HEK293 (cell line): Measurements from ENCODE around the gene CACNA1D.

Source experiments
- CTCF ChIA-PET: fragments of 350-600 bp; formaldehyde crosslinking; extraction: SDS; loops from one replicate; lab custom pipeline; 2021; ENCODE audit warnings: antibody characterized with exemption; lab: Yijun Ruan, JAX
- POLR2A ChIA-PET: fragments of 300-600 bp; formaldehyde crosslinking; extraction: SDS; loops from one replicate; lab custom pipeline; 2020; ENCODE audit warnings: antibody characterized with exemption, inconsistent platforms; lab: Yijun Ruan, JAX
- H3K27ac ChIP-seq: fragments of 200-500 bp; sonication (Bioruptor generic); 2 replicates; pipeline ENCODE4 v1.5.1; 2014; ENCODE audit warnings: low read depth, low read length, control low read depth, inconsistent platforms; ENCODE audit errors: extremely low read depth
- H3K36me3 ChIP-seq, 2 experiments: fragments of 200-500 bp in 1 of 2; sonication (Bioruptor generic) in 1 of 2; 1 replicate in 1 of 2; 2 replicates in 1 of 2; pipeline ENCODE4 v1.5.1; 2014 to 2017; ENCODE audit warnings: inconsistent platforms in 2 of 2, low read length in 2 of 2; ENCODE audit not compliant: control insufficient read depth in 2 of 2, insufficient read depth in 1 of 2
- H3K4me1 ChIP-seq: fragments of 200-500 bp; sonication (Bioruptor generic); 2 replicates; pipeline ENCODE4 v1.5.1; 2014; ENCODE audit warnings: mild to moderate bottlenecking, low read length, inconsistent platforms; ENCODE audit not compliant: control insufficient read depth, insufficient read depth
- H3K4me3 ChIP-seq: 2 replicates; pipeline ENCODE4 v1.5.1; 2011; ENCODE audit warnings: low read depth, mild to moderate bottlenecking, control low read depth, low read length, moderate library complexity
- H3K9me3 ChIP-seq: fragments of 200-500 bp; sonication (Bioruptor generic); 2 replicates; pipeline ENCODE4 v1.5.1; 2014; ENCODE audit warnings: low read depth, low read length, inconsistent platforms; ENCODE audit not compliant: control insufficient read depth, insufficient read depth
- KLF10 ChIP-seq: fragments of 450-650 bp; IDR thresholded peaks from 2 replicates; pipeline ENCODE4 v1.5.1; 2018; ENCODE audit warnings: missing biosample characterization, mild to moderate bottlenecking, missing genetic modification characterization
- ZBTB20 ChIP-seq: fragments of 450-650 bp; formaldehyde crosslinking; IDR thresholded peaks from 2 replicates; pipeline ENCODE4 v1.5.1; 2016; ENCODE audit warnings: missing biosample characterization, missing genetic modification characterization
- ZBTB21 ChIP-seq: fragments of 450-650 bp; formaldehyde crosslinking; IDR thresholded peaks from 2 replicates; pipeline ENCODE4 v1.5.1; 2017; ENCODE audit warnings: missing biosample characterization, missing genetic modification characterization
- ZBTB7A ChIP-seq: fragments of 450-650 bp; formaldehyde crosslinking; IDR thresholded peaks from 2 replicates; pipeline ENCODE4 v1.5.1; 2016; ENCODE audit warnings: low read depth, missing biosample characterization, missing genetic modification characterization
- ZNF248 ChIP-seq: fragments of 450-650 bp; formaldehyde crosslinking; IDR thresholded peaks from 2 replicates; pipeline ENCODE4 v1.5.1; 2017; ENCODE audit warnings: missing biosample characterization, missing genetic modification characterization
- ZNF423 ChIP-seq: fragments of 450-650 bp; formaldehyde crosslinking; IDR thresholded peaks from 2 replicates; pipeline ENCODE4 v1.5.1; 2016; ENCODE audit warnings: missing biosample characterization, missing genetic modification characterization
- ZNF426 ChIP-seq: fragments of 450-650 bp; formaldehyde crosslinking; IDR thresholded peaks from 2 replicates; pipeline ENCODE4 v1.5.1; 2017; ENCODE audit warnings: missing biosample characterization, missing genetic modification characterization, mild to moderate bottlenecking, inconsistent platforms, moderate library complexity
- ZNF510 ChIP-seq: fragments of 450-650 bp; formaldehyde crosslinking; IDR thresholded peaks from 2 replicates; pipeline ENCODE4 v1.5.1; 2018; ENCODE audit warnings: mild to moderate bottlenecking, missing genetic modification characterization, missing biosample characterization; ENCODE audit not compliant: insufficient replicate concordance
- ZNF654 ChIP-seq: fragments of 450-650 bp; formaldehyde crosslinking; IDR thresholded peaks from 2 replicates; pipeline ENCODE4 v1.5.1; 2016; ENCODE audit warnings: low read depth, missing biosample characterization, missing genetic modification characterization
- ZNF791 ChIP-seq: fragments of 450-650 bp; formaldehyde crosslinking; IDR thresholded peaks from 2 replicates; pipeline ENCODE4 v1.5.1; 2016; ENCODE audit warnings: missing biosample characterization, missing genetic modification characterization
- ZNF792 ChIP-seq: fragments of 450-650 bp; formaldehyde crosslinking; IDR thresholded peaks from 2 replicates; pipeline ENCODE4 v1.5.1; 2016; ENCODE audit warnings: missing biosample characterization, missing genetic modification characterization
- TF ChIP-seq, protein P1 (sequence below): fragments of 450-650 bp; formaldehyde crosslinking; IDR thresholded peaks from 2 replicates; pipeline ENCODE4 v1.5.1; 2016; ENCODE audit warnings: missing biosample characterization, missing genetic modification characterization
- TF ChIP-seq, protein P2 (sequence below): fragments of 450-650 bp; formaldehyde crosslinking; IDR thresholded peaks from 2 replicates; pipeline ENCODE4 v1.5.1; 2016; ENCODE audit warnings: missing biosample characterization, missing genetic modification characterization
- TF ChIP-seq, protein P3 (sequence below): fragments of 450-650 bp; formaldehyde crosslinking; IDR thresholded peaks from 2 replicates; pipeline ENCODE4 v1.5.1; 2017; ENCODE audit warnings: missing biosample characterization, missing genetic modification characterization
- TF ChIP-seq, protein P4 (sequence below): fragments of 450-650 bp; formaldehyde crosslinking; IDR thresholded peaks from 2 replicates; pipeline ENCODE4 v1.5.1; 2016; ENCODE audit warnings: missing biosample characterization, missing genetic modification characterization
- TF ChIP-seq, protein P5 (sequence below): fragments of 450-650 bp; formaldehyde crosslinking; conservative IDR thresholded peaks from 2 replicates; pipeline ENCODE4 v1.5.1; 2016; ENCODE audit warnings: low read depth, missing biosample characterization, missing genetic modification characterization

CACNA1D gene

DNA sequence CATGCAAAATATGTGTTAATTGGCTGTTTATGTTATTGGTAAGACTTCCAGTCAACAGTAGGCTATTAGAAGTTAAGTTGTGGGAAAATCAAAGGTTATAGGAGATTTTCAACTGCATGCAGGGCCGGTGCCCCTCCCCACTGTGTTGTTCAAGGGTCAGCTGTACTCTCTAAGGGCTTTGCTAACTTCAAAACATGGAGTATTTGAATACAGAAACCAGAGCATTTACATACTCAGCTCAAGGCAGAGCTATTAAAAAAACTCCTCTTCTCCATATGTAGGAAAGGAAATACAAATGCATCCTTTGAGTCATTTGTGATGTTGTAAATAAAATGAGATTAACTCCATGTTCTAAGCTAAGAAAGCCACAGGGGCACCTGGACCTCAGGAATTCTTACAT lies 368.7 kb downstream of the CACNA1D start:
- no peak for TF ChIP-seq ZNF423 (tag by site-specific recombination)
- TF ChIP-seq, protein P1, sequence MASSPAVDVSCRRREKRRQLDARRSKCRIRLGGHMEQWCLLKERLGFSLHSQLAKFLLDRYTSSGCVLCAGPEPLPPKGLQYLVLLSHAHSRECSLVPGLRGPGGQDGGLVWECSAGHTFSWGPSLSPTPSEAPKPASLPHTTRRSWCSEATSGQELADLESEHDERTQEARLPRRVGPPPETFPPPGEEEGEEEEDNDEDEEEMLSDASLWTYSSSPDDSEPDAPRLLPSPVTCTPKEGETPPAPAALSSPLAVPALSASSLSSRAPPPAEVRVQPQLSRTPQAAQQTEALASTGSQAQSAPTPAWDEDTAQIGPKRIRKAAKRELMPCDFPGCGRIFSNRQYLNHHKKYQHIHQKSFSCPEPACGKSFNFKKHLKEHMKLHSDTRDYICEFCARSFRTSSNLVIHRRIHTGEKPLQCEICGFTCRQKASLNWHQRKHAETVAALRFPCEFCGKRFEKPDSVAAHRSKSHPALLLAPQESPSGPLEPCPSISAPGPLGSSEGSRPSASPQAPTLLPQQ (tag by site-specific recombination) = no peak
- TF ChIP-seq, protein P2, sequence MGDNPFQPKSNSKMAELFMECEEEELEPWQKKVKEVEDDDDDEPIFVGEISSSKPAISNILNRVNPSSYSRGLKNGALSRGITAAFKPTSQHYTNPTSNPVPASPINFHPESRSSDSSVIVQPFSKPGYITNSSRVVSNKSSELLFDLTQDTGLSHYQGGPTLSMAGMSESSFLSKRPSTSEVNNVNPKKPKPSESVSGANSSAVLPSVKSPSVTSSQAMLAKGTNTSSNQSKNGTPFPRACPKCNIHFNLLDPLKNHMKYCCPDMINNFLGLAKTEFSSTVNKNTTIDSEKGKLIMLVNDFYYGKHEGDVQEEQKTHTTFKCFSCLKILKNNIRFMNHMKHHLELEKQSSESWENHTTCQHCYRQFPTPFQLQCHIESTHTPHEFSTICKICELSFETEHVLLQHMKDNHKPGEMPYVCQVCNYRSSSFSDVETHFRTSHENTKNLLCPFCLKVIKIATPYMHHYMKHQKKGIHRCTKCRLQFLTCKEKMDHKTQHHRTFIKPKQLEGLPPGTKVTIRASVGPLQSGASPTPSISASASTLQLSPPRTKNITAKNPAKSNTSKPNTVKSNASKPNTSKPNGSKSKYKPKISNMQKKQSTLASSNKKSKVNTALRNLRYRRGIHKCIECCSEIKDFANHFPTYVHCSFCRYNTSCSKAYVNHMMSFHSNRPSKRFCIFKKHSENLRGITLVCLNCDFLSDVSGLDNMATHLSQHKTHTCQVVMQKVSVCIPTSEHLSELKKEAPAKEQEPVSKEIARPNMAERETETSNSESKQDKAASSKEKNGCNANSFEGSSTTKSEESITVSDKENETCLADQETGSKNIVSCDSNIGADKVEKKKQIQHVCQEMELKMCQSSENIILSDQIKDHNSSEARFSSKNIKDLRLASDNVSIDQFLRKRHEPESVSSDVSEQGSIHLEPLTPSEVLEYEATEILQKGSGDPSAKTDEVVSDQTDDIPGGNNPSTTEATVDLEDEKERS (tag by site-specific recombination) = no peak
- no peak for TF ChIP-seq ZNF510 (tag by site-specific recombination)
- no peak for TF ChIP-seq ZBTB7A (tag by site-specific recombination)
- TF ChIP-seq ZNF791 (tag by site-specific recombination) = no peak
- TF ChIP-seq ZNF426 (tag by site-specific recombination) = no peak
- no peak for TF ChIP-seq ZNF248 (tag by site-specific recombination)
- TF ChIP-seq ZBTB20 (tag by site-specific recombination) = no peak
- no peak for TF ChIP-seq ZNF792 (tag by site-specific recombination)
- TF ChIP-seq ZBTB21 (tag by site-specific recombination) = no peak
- no peak for TF ChIP-seq KLF10 (tag by site-specific recombination)
- TF ChIP-seq, protein P3, sequence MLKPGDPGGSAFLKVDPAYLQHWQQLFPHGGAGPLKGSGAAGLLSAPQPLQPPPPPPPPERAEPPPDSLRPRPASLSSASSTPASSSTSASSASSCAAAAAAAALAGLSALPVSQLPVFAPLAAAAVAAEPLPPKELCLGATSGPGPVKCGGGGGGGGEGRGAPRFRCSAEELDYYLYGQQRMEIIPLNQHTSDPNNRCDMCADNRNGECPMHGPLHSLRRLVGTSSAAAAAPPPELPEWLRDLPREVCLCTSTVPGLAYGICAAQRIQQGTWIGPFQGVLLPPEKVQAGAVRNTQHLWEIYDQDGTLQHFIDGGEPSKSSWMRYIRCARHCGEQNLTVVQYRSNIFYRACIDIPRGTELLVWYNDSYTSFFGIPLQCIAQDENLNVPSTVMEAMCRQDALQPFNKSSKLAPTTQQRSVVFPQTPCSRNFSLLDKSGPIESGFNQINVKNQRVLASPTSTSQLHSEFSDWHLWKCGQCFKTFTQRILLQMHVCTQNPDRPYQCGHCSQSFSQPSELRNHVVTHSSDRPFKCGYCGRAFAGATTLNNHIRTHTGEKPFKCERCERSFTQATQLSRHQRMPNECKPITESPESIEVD (tag by site-specific recombination) = no peak
- TF ChIP-seq ZNF654 (tag by site-specific recombination) = no peak
- TF ChIP-seq, protein P4, sequence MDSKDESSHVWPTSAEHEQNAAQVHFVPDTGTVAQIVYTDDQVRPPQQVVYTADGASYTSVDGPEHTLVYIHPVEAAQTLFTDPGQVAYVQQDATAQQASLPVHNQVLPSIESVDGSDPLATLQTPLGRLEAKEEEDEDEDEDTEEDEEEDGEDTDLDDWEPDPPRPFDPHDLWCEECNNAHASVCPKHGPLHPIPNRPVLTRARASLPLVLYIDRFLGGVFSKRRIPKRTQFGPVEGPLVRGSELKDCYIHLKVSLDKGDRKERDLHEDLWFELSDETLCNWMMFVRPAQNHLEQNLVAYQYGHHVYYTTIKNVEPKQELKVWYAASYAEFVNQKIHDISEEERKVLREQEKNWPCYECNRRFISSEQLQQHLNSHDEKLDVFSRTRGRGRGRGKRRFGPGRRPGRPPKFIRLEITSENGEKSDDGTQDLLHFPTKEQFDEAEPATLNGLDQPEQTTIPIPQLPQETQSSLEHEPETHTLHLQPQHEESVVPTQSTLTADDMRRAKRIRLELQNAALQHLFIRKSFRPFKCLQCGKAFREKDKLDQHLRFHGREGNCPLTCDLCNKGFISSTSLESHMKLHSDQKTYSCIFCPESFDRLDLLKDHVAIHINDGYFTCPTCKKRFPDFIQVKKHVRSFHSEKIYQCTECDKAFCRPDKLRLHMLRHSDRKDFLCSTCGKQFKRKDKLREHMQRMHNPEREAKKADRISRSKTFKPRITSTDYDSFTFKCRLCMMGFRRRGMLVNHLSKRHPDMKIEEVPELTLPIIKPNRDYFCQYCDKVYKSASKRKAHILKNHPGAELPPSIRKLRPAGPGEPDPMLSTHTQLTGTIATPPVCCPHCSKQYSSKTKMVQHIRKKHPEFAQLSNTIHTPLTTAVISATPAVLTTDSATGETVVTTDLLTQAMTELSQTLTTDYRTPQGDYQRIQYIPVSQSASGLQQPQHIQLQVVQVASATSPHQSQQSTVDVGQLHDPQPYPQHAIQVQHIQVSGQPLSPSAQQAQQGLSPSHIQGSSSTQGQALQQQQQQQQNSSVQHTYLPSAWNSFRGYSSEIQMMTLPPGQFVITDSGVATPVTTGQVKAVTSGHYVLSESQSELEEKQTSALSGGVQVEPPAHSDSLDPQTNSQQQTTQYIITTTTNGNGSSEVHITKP (tag by site-specific recombination) = no peak
- TF ChIP-seq, protein P5, sequence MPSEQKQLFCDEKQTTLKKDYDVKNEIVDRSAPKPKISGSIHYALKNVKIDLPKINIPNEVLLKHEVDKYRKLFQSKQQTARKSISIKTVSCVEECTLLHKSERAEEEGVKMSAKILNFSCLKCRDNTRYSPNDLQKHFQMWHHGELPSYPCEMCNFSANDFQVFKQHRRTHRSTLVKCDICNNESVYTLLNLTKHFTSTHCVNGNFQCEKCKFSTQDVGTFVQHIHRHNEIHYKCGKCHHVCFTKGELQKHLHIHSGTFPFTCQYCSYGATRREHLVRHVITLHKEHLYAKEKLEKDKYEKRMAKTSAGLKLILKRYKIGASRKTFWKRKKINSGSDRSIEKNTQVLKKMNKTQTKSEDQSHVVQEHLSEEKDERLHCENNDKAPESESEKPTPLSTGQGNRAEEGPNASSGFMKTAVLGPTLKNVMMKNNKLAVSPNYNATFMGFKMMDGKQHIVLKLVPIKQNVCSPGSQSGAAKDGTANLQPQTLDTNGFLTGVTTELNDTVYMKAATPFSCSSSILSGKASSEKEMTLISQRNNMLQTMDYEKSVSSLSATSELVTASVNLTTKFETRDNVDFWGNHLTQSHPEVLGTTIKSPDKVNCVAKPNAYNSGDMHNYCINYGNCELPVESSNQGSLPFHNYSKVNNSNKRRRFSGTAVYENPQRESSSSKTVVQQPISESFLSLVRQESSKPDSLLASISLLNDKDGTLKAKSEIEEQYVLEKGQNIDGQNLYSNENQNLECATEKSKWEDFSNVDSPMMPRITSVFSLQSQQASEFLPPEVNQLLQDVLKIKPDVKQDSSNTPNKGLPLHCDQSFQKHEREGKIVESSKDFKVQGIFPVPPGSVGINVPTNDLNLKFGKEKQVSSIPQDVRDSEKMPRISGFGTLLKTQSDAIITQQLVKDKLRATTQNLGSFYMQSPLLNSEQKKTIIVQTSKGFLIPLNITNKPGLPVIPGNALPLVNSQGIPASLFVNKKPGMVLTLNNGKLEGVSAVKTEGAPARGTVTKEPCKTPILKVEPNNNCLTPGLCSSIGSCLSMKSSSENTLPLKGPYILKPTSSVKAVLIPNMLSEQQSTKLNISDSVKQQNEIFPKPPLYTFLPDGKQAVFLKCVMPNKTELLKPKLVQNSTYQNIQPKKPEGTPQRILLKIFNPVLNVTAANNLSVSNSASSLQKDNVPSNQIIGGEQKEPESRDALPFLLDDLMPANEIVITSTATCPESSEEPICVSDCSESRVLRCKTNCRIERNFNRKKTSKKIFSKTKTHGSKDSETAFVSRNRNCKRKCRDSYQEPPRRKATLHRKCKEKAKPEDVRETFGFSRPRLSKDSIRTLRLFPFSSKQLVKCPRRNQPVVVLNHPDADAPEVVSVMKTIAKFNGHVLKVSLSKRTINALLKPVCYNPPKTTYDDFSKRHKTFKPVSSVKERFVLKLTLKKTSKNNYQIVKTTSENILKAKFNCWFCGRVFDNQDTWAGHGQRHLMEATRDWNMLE (tag by site-specific recombination) = no peak
- CTCF ChIA-PET = no interaction called here
- Histone ChIP-seq H3K4me1 (no peaks in the 10 kb centered on the region), H3K4me3 (no peak overlapping the region), H3K9me3 (no peaks in the 10 kb centered on the region), H3K27ac (no peak overlapping the region), H3K36me3 (peaks cover 5 to 86% of the 10 kb centered on the region in 2 experiments)
- POLR2A ChIA-PET = interaction anchor here (1.6 kb wide), 1 partner anchor 18 kb away, joined by 4 read pairs; the partner anchor contains the start of gene CHDH
